Measurements from ENCODE around the gene NCF4. TPM values are rescaled to one million over a fixed set of nuclear protein-coding genes. Genes with fewer than 3 reads are reported as not detected.

The NCF4 gene
- total RNA-seq, 1 donor from 2014 or later = not detected

DNA sequence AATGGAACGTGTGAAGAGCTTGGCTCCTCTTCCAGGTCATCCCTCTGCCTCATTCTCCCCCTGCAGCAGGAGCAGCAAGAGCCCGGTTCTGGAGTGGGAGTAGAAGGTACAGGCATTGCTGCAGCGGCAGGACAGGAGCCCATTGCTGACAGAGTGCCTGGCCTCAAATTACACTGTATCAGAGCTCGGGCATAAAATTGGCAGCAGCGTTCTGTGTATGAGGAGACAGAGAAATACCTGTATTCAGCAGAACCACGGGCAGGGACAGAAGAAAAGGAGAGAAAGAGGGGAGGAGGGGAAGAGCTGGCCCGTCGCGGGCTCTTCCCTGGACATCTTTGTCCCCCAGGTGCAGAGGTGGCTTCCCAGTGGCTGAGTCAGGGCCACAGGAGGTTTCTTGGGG, 2.6 kb upstream of the NCF4 start:
- H3K4me3 ChIP-seq (ENCODE audit: low read depth, low read length) = no peak overlapping the region
- TF ChIP-seq, protein P1, sequence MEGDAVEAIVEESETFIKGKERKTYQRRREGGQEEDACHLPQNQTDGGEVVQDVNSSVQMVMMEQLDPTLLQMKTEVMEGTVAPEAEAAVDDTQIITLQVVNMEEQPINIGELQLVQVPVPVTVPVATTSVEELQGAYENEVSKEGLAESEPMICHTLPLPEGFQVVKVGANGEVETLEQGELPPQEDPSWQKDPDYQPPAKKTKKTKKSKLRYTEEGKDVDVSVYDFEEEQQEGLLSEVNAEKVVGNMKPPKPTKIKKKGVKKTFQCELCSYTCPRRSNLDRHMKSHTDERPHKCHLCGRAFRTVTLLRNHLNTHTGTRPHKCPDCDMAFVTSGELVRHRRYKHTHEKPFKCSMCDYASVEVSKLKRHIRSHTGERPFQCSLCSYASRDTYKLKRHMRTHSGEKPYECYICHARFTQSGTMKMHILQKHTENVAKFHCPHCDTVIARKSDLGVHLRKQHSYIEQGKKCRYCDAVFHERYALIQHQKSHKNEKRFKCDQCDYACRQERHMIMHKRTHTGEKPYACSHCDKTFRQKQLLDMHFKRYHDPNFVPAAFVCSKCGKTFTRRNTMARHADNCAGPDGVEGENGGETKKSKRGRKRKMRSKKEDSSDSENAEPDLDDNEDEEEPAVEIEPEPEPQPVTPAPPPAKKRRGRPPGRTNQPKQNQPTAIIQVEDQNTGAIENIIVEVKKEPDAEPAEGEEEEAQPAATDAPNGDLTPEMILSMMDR (IDR thresholded peaks at IDR 0.05; ENCODE audit: insufficient read depth, low read length, poor library complexity, severe bottlenecking) = no peak
- H3K27me3 ChIP-seq (ENCODE audit: control insufficient read depth, insufficient read depth, low read length) = peaks cover 14% of the 10 kb centered on the region
- no peak for DNase-seq (ENCODE audit: low read depth)
- H3K36me3 ChIP-seq (ENCODE audit: control insufficient read depth, insufficient read depth, low read length) = no peaks in the 10 kb centered on the region

DNA sequence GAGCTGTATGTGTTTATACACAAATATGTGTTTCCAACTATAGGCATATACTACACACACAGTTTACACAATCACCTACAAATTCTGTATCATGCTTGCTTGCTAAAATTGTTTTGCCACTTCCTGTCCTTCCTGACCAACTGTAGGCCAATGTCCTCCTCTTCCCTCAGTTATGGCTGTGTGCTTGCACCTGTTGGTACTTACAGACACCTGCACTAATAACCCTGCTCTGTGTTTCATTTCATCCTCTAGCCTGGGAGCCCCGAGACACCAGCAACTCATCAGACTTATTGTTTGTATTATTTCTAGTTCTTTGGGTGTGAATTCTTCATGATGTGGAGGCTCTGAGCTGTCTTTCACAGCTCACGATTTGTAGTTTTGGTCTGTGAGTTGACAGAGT, 1.8 kb upstream of the NCF4 start:
- Histone ChIP-seq H3K27me3 (ENCODE audit: control insufficient read depth, insufficient read depth, low read length) (peaks cover 16% of the 10 kb centered on the region), H3K4me3 (ENCODE audit: low read depth, low read length) (no peak overlapping the region), H3K36me3 (ENCODE audit: control insufficient read depth, insufficient read depth, low read length) (no peaks in the 10 kb centered on the region)
- no peak for DNase-seq (ENCODE audit: low read depth)
- TF ChIP-seq, protein P1 (IDR thresholded peaks at IDR 0.05; ENCODE audit: insufficient read depth, low read length, poor library complexity, severe bottlenecking) = no peak

DNA sequence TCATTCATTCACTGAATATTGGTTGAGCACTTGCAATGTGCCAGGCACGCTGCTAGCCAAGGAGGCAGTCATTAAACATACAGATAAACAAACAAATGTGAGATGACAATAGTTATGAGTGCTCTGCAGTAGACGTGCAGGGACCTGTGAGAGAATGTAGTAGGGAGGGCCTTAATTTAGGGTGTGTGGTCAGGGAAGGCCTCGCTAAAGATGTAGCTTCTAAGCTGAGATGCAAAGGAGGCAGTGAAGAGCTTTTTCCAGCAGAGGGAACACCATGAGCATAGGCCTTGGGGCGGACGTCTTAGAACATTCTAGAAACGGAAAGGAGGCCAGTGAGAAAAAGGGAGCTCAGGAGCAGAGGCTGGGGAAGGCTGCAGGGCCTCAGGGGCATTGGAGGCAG, 789 bp upstream of the NCF4 start:
- Histone ChIP-seq H3K27me3 (ENCODE audit: control insufficient read depth, insufficient read depth, low read length) (peaks cover 16% of the 10 kb centered on the region), H3K36me3 (ENCODE audit: control insufficient read depth, insufficient read depth, low read length) (no peaks in the 10 kb centered on the region), H3K4me3 (ENCODE audit: low read depth, low read length) (no peak overlapping the region)
- no peak for DNase-seq (ENCODE audit: low read depth)
- TF ChIP-seq, protein P1 (IDR thresholded peaks at IDR 0.05; ENCODE audit: insufficient read depth, low read length, poor library complexity, severe bottlenecking) = no peak

DNA sequence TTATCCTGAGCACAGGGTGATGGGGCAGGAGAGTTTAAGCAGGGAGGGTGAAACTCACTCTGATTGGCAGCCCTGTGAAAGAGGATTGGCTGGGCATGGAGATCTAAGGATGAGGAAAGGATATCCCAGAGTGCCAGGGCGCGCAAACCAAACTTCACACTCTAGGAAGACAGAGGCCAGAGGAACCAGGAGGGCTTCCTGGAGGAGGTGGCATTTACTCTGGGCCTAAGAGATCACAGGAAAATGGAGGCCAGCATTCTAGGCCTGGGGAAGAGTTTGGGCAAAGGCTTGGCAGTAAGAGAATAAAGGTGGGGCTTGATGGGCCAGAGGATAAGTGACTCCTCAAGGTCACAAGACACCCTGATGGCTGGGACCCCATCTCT, 377 bp upstream of the NCF4 start:
- no peaks in the 10 kb centered on the region for H3K36me3 ChIP-seq (ENCODE audit: control insufficient read depth, insufficient read depth, low read length)
- TF ChIP-seq, protein P1 (IDR thresholded peaks at IDR 0.05; ENCODE audit: insufficient read depth, low read length, poor library complexity, severe bottlenecking) = no peak
- no peak for DNase-seq (ENCODE audit: low read depth)
- H3K4me3 ChIP-seq (ENCODE audit: low read depth, low read length) = no peak overlapping the region
- peaks cover 13% of the 10 kb centered on the region for H3K27me3 ChIP-seq (ENCODE audit: control insufficient read depth, insufficient read depth, low read length)

DNA sequence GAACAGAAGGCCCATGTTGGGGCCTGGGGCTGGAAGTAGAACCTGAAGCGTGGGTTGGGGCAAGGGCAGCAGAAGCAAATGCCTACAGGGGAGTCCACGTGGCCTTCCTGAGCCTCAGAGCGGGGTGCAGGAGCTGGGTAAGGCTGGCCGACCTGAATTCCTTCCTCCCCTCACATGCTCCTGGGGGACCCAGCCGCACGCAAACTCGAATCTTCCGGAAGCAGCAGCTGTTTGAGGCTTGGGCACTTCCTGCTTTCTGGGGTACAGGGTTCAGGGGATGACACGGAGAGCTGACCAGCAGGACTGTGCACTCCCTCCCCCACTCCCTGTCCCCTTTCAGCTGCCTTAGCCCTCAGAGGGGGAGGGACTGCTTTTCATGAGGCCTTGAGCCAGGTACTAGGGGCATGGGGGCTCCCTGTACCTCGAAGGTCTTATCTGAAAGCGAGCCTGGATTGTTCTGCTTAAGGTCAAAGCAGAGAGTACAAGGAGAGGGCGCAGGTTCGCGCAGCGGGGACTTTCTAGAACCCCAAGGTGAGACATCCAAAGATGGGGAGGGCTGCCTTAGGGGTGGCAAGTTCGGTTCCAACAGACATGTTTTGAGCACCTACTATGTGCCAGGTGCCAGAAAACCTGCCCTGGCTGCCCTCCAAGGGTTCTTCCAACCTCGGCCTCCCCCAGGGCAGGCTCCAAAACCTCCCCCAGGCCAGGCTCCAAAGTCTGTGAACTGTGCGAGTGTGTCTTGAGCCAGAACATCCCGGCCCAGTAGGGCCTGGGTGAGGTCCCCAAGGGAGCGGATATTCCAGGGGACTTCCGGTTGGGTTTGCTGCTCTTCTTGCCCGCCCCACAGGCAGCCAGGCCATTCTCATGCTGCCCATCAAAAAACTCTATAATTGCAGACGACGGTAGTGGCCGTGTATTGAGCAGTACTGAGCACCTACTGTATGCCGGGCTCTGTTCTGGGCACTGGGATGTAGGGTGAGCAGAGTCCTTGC, 1.7 kb downstream of the NCF4 start:
- H3K4me3 ChIP-seq (ENCODE audit: low read depth, low read length) = no peak overlapping the region
- TF ChIP-seq, protein P1 (IDR thresholded peaks at IDR 0.05; ENCODE audit: insufficient read depth, low read length, poor library complexity, severe bottlenecking) = no peak
- no peak for DNase-seq (ENCODE audit: low read depth)

More for the DNA sequence above, 1.7 kb downstream of the NCF4 start:
- H3K27me3 ChIP-seq (ENCODE audit: control insufficient read depth, insufficient read depth, low read length) = peaks cover 8% of the 10 kb centered on the region
- no peaks in the 10 kb centered on the region for H3K36me3 ChIP-seq (ENCODE audit: control insufficient read depth, insufficient read depth, low read length)

Measured in kidney epithelial cell (primary cell).